ENCODE measurements around the gene DHFR.

DHFR gene

DNA sequence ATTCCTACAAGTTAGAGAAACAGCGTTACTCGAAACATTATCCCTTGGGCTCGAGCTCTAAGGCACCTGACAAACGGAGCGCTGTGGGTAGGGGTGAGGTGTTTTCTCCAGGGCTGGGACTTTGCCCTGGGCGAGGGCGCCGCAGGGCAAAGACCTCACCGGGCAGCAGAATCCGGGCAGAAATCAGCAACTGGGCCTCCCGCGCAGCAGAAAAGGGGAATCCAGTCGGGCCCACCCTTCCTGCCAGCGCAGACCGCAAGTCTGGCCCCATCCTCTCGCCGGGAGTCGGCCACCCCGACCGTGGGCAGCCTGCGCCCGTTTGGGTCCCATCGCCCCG lies 761 bp downstream of the DHFR start:
- no peak for DNase-seq

DNA sequence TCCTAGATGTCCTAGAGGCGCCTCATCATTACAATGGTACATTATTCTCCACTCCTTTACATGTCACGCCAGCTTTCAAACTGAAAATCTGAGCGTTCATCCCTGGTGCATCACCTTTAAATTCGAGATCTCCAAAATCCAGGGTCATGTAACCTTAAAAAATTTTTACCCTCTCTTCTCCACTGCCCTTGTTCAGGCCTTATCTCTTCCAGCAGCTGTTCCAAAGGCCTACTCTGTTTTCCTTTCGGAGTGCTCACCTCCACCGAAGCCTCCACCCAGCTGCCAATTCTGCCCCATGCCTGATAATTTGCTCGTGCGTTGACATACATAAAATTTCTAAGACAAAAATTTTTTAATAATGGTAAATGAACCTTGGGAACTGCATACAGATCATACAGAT lies 1.3 kb downstream of the DHFR start:
- no peak for DNase-seq

DNA sequence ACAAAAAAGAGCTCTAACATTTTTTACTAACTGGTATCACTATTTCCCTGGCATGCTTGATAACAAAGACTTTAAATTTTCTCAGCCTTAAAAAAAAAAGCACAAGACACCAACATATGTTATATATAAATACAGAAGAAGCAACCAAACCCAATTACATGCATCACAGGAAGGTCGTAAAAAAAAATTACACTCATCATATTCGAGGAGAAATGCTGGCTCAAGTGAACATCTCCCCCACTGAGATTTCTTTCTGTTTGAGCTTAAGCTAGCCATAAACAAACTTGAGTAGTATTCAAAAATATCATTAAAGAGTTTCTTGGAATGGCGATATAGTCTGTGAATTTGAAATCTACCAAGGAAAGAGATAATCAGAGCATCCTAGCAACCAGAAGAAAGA lies 7.9 kb downstream of the DHFR start:
- DNase-seq = no peak

DNA sequence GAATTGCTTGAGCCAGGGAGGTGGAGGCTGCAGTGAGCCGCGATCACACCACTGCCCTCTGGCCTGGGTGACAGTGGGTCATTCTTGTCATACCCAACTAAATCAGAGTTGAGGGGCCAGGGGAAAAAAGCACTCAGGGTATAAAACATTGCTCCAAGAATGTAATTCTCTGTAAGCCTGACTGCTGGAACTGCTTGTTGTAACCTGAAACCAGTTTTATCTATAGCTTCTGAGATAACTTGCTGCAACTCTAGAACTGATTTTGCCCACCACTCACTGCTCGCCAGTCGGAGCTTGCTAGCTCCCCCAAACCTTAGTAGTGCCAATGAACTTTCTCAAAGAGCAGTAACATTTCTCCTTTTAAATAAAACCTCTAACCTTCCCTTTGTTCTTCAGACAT lies 9.9 kb downstream of the DHFR start:
- DNase-seq = no peak

DNA sequence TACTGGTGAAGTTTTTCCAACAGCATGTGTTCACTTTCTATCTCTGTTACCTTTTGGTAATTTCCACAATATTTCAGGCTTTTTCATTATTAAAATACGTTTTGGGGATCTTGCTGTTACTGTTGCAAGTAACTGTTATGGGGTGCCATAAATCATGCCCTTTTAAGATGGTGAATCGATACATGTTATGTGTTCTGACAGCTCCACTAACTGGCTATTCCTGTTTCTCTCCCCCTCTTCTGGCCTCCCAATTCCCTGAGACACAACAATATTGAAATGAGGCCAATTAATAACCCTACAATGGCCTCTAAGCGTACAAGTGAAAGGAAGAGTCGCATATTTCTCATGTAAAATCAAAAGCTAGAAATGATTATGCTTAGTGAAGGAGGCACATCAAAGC lies 13.4 kb downstream of the DHFR start:
- DNase-seq = no peak

DNA sequence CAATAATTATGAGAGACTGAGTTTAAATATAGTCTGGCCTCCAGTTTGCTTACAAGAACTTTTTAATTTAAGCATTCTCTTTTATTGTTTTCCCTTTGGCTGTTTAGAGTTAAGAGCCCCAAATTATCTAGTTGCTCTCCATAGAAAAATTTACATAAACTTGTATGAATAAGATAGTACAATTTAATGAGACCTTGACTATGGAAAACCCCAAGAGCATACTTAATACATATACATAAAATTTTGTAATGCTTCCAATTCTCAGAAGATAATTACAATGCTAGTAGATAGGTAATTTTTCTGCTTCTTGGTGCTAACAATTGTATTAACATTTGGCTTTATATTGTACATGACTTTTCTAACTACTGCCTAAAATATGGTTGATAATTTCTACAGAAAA lies 20.6 kb downstream of the DHFR start:
- DNase-seq = no peak

DNA sequence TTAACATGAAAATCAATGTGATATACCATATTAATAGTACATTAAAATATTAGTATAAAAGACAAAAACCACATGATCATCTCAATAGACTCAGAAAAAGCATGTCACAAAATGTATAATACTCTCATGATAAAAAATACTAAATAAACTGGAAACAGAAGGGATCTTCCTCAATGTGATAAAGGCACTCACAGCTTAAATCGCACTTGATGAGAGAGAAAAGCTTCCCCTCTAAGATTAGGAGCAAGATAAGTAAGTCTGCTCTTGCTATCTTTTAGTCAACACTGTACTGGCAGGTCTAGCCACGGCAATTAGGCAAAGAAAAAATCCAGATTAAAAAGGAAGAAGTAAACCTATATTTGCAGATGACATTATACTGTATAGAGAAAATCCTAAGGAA lies 22.1 kb downstream of the DHFR start:
- no peak for DNase-seq

DNA sequence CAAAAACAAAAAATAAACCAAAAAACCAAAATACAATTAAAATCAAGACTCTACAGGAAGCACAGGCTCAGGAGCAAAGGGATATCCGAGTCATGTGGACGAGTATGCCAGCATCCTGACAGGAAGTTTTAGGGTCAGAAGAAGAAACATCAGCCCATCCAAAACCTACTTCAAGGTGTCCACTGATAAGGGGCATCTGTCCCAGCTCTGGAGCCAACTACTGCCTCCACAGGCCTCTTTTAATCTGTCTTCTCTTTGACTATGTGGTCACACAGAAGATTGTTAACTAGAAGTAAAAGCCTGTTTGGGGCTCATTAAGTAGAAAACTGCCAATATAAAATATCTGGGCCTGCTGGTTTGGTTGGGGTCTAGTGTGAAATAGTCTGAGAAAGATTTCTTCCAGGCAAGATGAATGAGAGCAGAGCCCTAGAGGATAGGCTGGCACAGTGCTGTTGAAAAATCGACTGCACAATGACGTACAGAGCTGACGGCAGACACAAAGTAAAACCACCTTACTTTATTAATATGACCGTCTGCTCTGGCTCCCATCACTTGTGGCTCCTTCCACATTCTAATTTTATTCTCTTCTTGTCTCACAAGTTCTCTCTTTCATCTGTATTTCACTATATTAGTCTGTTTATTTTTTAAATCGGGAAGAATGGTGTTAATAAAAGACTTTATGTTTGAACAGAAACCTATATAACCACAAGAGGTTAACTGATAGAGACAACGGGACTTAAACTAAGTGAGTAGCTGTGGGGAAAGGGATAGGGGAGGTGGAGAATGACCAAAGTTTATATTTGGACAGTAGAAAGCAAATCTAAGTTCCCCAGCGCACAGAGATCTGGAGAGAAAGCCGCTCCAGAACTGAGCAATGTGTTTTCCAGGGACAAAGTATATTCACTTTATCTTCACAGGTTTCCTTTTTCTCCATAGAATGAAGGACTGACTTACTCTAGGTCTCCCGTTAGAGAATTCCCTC lies 23.2 kb downstream of the DHFR start:
- DNase-seq = no peak

DNA sequence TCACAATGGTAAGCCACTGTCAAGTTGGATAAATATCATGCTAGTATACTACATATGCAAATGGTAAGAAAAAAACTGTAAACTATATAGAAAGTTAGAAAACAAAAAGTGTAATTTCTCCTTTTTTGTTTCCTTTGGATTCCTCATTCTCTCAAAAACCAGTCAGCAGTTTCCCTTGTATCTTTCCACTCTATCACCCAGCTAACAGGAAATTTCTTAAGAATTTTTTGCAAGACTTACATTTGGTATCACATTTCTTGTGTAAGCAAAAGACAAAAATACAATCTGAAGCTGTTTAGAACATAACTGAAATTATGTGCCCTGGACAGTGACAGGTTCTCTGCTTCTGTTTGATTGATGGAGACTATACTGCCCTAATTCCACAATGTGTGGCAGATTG lies 25.5 kb downstream of the DHFR start:
- DNase-seq = no peak

DNA sequence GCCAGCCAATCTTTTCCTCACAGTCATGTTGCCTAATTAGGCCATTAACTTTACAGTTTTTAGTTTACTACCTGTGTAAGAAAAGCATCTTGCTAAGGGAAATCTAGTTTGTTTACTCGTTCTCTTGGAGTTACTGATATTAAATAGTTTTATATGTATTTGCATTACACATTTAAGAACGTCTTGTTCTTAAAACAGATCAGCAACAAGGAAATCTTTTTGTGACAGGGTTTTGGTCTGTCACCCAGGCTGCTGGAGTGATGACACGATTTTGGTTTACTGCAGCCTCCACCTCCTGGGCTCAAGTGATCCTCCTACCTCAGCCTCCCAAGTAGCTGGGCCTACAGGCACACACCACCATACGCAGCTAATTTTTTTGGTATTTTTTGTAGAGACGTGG lies 29.6 kb downstream of the DHFR start:
- DNase-seq = no peak

DNA sequence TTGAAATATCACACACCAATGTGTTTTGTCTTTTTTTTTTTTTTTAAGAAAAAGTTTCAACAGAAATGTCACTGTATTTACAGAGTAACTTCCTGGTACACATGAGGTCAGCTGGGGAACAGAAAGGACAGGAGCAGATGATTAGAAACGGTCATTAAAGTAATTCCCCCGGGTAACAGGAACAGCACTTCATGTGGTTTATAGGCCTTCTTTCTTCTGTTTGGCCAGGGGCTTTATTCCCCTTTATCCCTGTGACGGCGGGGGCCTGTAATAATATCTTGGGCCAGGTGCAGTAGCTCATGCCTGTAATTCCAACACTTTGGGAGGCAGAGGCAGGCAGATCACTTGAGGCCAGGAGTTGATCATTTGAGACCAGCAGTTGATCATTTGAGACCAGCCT lies 30.8 kb downstream of the DHFR start:
- no peak for DNase-seq

DNA sequence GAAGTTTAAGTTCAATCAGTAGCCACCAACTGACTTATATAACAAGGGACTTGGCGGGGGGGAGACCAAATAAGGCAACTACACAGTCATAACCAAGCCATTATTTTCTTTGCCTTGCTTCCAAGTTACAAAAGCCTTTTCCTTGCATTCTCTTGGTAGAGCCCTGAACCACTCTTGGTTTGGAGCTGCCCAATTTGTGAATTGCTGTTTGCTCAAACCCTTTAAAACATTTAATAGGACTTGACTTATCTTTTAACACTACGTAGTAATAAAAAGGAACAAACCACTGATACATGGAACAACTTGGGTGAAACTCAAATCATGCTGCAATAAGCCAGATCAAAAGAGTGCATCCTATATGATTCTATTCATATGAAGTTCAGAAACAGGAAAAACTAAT lies 32.0 kb downstream of the DHFR start:
- no peak for DNase-seq

DNA sequence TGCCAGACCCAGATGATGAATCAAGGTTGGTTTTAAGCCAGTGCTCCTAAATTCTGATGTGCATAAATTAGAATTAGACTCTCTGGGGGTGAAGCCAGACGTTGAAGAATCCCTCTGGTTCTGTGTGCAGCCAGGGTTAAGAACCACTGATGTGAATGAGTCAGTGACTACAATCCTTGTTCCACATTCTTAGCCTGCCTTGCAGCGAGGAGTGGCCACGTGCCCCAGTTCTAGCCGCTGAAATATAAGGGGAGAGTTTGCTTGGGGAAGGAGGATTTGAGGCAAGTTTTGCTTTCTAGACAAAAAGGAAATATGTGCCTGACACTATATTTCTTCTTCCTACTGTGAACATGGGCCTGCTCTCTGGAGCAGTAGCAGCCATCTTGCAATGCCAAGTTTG lies 34.6 kb downstream of the DHFR start:
- DNase-seq = no peak

DNA sequence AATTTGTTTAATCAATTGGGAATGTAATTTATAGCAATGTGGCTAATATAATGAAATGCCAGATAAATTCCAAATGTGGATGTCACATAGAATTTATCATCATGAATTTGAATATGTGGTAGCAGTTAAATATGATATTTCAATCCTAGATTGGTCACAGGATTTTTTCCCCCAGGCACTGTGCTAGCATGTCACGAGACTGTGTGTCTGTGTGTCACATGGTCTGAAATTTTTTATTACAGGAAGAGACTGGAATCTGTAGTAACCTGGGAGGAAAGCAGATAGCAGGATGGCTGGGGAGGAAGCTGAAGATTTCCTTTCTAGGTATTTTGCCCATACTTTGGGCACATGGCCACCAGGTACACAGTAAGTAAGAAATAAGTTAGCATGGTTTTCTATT lies 35.7 kb downstream of the DHFR start:
- DNase-seq = no peak

DNA sequence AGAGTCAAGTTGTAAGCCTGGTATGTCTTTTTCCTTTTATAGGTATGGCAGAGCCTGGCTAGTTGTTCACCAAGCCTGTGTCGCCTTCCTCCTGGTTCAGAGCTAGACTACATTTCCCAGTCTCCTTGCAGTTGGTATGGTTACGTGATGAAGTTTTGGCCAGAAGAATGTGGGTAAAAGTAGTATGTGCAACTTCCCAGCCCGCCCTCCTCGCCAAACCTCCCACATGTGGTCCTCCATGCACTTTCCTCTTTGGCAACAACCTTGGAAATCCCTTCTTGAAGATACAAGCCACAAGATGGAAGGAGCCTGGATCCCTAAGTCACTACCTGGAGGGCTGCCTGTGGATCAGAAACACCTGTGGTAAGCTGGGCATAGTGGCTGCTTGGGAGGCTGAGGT lies 36.3 kb downstream of the DHFR start:
- DNase-seq = no peak

DNA sequence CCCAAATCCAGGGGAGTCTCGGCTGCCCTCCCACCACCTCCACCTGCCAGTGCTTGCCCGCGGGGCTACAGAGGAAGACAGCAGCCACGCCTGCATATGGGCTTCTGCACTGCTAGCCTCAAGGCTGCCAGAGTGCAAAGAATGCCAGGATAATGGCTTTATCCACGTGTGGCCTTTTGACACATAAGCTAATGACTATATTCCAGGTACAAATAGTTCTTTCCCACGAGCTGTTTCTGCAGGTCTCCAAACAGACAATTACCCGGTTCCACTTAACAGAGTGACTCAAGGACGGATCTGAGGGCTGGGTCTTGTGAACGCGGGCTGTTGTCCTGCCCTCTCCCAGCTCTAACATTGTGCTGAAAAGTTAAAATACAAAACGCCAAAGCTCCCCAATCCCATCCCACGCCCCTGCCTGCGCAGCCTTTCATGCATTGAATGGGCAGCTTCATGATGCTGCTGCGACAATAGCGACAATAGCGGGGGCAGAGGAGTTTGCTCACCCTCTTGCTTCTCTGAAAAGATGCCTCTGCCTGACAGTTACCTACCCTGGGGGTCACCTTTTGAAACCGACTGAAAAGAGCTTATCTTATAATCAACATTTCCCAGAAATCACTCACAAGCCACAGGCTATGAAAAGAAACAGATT lies 39.4 kb downstream of the DHFR start:
- DNase-seq = no peak

DNA sequence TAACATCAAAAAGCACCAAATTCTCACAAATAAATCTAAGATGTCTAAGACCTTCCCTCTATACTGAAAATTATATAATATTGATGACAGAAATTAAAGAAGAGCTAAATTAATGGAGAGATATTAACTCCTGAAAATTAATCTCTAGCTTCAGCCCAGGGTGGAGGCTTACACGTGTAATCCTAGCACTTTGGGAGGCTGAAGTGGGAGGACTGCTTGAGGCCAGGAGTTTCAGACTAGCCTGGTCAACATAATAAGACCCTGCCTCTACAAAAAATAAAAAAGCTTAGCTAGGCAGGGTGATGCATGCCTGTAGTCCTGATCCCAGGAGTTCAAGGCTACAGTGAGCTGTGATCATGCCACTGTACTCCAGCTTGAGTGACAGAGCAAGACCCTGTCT lies 45.1 kb downstream of the DHFR start:
- no peak for DNase-seq

DNA sequence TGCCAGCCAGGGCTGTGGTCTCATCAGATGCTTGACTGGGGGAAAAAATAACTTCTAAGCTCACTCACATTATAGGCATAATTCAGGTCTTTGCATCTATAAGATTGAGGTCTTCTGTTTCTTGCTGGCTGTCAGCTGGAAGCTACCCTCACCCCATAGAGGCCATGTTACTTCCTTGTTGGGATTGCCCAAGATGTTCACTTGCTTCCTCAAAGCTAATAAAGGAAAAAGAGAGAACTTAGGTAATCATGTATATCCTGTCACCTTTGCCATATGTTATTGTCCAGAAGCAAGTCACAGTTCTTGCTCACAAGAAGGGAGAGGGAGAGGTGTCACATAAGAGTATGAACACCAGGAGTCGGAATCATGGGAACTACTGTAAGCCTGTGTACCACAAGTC lies 46.1 kb downstream of the DHFR start:
- DNase-seq = no peak

DNA sequence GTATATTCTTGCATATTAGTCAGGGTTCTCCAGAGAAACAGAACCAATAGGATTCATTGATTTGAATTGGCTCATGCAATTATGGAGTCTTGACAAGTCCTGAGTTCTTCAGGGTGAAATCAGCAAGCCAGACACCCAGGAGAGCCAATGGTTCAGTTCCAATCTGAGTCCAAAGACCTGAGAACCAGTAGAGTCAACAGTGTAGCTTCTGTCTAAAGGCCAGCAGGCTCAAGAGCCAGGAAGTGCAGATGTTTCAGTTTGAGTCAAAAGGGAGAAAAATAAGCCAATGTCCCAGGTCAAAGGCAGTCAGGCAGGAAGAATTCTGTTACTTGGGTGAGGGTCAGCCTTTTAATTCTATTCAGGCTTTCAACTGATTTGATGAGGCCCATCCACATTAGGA lies 47.0 kb downstream of the DHFR start:
- DNase-seq = no peak

DNA sequence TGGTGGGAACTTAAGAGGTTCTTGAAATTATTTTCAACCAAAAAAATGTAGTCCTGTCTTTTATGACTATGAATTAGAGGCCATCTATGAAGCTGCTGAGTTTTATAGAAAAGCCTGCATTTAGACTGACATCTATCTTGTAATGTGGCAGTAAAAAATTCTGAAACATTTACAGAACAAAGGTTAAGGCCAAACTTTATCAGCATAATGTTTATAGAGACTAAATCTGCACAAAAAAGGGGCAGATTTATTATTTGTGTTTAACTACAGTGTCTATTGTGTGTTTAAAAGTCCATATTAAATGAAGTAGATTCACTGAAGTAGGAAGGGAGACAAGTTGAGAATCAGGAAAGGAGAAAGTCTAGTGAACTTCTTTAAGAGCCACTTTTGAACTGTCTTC lies 47.4 kb downstream of the DHFR start:
- no peak for DNase-seq

DNA sequence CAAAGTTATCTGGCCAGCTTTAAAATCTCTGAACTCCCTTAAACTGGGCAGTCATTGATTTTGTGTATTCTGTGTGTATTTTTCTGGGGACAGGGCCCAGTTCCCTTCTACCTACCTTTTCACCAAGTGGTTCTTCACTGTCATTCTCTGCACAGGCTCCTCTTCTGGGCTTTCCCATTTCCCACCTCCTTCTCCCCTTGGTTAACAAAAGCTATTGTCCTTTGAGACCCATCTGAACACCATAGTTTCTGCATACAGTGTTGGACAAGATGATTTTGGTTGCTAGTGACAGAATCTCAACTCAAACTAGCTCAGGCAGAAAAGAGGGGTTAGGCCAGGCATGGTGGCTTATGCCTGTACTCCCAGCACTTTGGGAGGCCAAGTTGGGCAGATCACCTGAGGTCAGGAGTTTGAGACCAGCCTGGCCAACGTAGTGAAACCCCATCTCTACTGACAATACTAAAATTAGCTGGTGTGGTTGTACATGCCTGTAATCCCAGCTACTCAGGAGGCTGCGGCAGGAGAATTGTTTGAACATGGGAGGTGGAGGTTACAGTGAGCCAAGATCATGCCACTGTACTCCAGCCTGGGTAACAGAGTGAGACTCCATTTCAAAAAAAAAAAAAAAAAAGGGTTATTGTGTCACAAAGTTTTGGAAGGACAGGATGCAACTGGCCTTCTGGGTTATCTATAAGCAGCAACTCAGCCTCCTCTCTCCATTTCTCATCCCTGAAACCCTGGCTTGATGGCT lies 53.7 kb downstream of the DHFR start:
- DNase-seq = no peak

DNA sequence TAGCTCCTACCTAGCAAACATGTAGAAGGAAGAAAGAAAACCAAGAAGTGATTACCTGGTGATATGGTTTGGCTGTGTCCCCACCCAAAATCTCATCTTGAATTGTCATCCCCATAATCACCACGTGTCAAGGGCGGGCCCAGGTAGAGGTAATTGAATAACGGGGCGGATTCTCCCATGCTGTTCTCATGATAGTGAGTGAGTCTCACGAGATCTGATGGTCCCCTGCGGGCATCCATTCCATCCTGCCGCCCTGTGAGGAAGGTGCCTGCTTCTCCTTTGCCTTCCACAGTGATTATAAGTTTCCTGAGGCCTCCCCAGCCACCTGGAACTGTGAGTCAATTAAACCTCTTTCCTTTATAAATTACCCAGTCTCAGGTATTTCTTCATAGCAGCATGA lies 57.3 kb downstream of the DHFR start:
- no peak for DNase-seq

DNA sequence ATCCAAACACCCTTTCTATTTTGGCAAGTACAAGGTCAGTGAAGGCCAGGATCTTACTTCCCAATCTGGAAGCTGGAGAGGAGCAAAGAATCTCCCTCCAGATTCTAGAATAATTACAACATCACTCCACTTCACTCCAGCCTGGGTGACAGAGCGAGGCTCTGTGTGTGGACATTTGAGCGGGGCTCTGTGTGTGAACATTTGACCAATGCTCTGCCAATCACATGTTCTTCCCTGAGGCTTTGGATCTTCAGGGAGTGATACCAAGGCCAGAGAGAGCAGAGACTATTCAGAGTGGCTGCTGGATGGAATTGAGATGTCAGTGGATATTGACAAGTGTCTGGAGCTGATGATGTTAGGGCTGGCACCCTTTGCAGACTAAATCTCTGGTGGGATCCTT lies 60.0 kb downstream of the DHFR start:
- DNase-seq = no peak

DNA sequence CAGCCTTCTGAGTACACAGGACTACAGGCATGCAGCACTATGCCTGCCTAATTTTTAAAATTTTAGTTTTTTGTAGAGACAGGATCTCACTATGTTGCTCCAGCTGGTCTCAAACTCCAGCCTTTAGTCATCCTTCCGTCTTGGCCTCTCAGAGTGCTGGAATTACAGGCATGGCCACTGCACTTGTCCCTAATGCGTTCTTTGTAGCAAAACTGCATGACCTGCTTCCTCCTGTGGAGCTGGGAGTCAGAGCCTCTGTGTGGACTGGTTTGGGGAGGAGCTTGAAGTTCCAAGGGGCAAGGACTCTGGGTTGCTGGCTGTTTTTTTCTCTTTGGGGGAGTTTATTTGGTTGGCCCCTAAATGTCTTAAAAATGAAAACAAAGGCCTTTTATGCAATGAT lies 62.0 kb downstream of the DHFR start:
- no peak for DNase-seq

Data from C1 segment of cervical spinal cord (tissue), 14 donors.